SK-N-SH (cell line): ENCODE results near the gene SLBP. TPM values are rescaled to one million over a fixed set of nuclear protein-coding genes. Genes with fewer than 3 reads are reported as not detected.

Source experiments
- CTCF ChIA-PET: fragments of 300-600, 350-600 bp; formaldehyde crosslinking; extraction: SDS; loops from one replicate; lab custom pipeline; 2021; lab: Yijun Ruan, JAX
- POLR2A ChIA-PET: fragments of 350-600 bp; sonication (Branson Sonifier 250); formaldehyde crosslinking; extraction: SDS; loops from one replicate; lab custom pipeline; 2020; ENCODE audit warnings: antibody characterized with exemption, inconsistent platforms; lab: Yijun Ruan, JAX
- DNase-seq: peaks from one replicate; pipeline ENCODE4 v3.0.0; 2012
- H2AFZ ChIP-seq: fragments of 200-600 bp; sonication (generic); 2 replicates; pipeline ENCODE4 v1.8.1; 2016; ENCODE audit warnings: antibody characterized with exemption, mild to moderate bottlenecking, low read depth
- H3F3A ChIP-seq: fragments of 200-600 bp; sonication (generic); replicated peaks from 2 replicates; pipeline ENCODE3; 2016; ENCODE audit warnings: antibody characterized with exemption, mild to moderate bottlenecking; ENCODE audit not compliant: insufficient read depth
- H3K27ac ChIP-seq, 2 experiments: fragments of 200-500 bp in 1 of 2; fragments of 200-600 bp in 1 of 2; sonication (Bioruptor generic) in 1 of 2; sonication (generic), shearing (Covaris generic) in 1 of 2; 2 replicates each; pipeline versions ENCODE4 v1.5.1 to v1.6.1; 2014 to 2016; ENCODE audit warnings: low read depth in 2 of 2, inconsistent platforms in 1 of 2, low read length in 1 of 2, mild to moderate bottlenecking in 1 of 2, mixed read lengths in 1 of 2
- H3K27me3 ChIP-seq: fragments of 200-600 bp; sonication (generic), shearing (Covaris generic); 2 replicates; pipeline ENCODE4 v1.6.1; 2016; ENCODE audit warnings: mixed run types; ENCODE audit not compliant: insufficient read depth
- H3K36me3 ChIP-seq, 2 experiments: fragments of 200-500 bp in 1 of 2; fragments of 200-600 bp in 1 of 2; sonication (Bioruptor generic) in 1 of 2; sonication (generic) in 1 of 2; replicated peaks in 1 of 2; 2 replicates each; pipeline versions ENCODE3 to v1.5.1; 2014 to 2016; ENCODE audit warnings: low read length in 1 of 2, mild to moderate bottlenecking in 1 of 2; ENCODE audit not compliant: insufficient read depth in 2 of 2, control insufficient read depth in 1 of 2
- H3K4me1 ChIP-seq, 2 experiments: fragments of 200-500 bp in 1 of 2; fragments of 200-600 bp in 1 of 2; sonication (Bioruptor generic) in 1 of 2; sonication (generic), shearing (Covaris generic) in 1 of 2; 2 replicates each; pipeline versions ENCODE4 v1.5.1 to v1.6.1; 2014 to 2016; ENCODE audit warnings: low read depth in 1 of 2, low read length in 1 of 2, mixed run types in 1 of 2; ENCODE audit not compliant: insufficient read depth in 2 of 2, control insufficient read depth in 1 of 2
- H3K4me2 ChIP-seq: fragments of 200-600 bp; sonication (generic), shearing (Covaris generic); 2 replicates; pipeline ENCODE4 v1.6.1; 2017; ENCODE audit warnings: mixed run types
- H3K4me3 ChIP-seq, 2 experiments: fragments of 200-500 bp in 1 of 2; fragments of 200-600 bp in 1 of 2; sonication (Bioruptor generic) in 1 of 2; sonication (generic), shearing (Covaris generic) in 1 of 2; 2 replicates each; pipeline versions ENCODE4 v1.5.1 to v1.8.1; 2014 to 2016; ENCODE audit warnings: low read depth in 2 of 2, inconsistent platforms in 1 of 2, low read length in 1 of 2, mild to moderate bottlenecking in 1 of 2, mixed read lengths in 1 of 2, moderate library complexity in 1 of 2
- H3K79me2 ChIP-seq: fragments of 200-600 bp; sonication (generic); 2 replicates; pipeline ENCODE4 v1.8.1; 2017; ENCODE audit warnings: mild to moderate bottlenecking; ENCODE audit not compliant: insufficient read depth
- H3K9ac ChIP-seq: fragments of 200-600 bp; sonication (generic); 2 replicates; pipeline ENCODE4 v1.6.1; 2017; ENCODE audit warnings: mixed run types
- H3K9me2 ChIP-seq: fragments of 200-600 bp; sonication (generic); 2 replicates; pipeline ENCODE4 v1.6.1; 2017; ENCODE audit warnings: mixed run types
- H3K9me3 ChIP-seq: fragments of 200-600 bp; sonication (generic); 2 replicates; pipeline ENCODE4 v1.6.1; 2017; ENCODE audit warnings: mixed run types, mild to moderate bottlenecking, moderate library complexity
- H4K20me1 ChIP-seq: fragments of 200-600 bp; sonication (generic); 2 replicates; pipeline ENCODE4 v1.6.1; 2017; ENCODE audit warnings: mild to moderate bottlenecking, mixed run types; ENCODE audit not compliant: insufficient read depth
- CHD2 ChIP-seq: fragments of 150-350 bp; IDR thresholded peaks from 2 replicates; pipeline ENCODE4 v1.6.1; 2018; ENCODE audit warnings: low read length; ENCODE audit not compliant: partially characterized antibody
- ELF1 ChIP-seq: IDR thresholded peaks from 2 replicates; pipeline ENCODE4 v1.4.0; 2012
- EP300 ChIP-seq, 2 experiments: IDR thresholded peaks; 2 replicates each; pipeline versions ENCODE4 v1.4.0 to v1.6.1; 2012; ENCODE audit warnings: borderline replicate concordance in 1 of 2, low read depth in 1 of 2, low read length in 1 of 2
- EZH2phosphoT487 ChIP-seq: fragments of 200-600 bp; sonication (generic); IDR thresholded peaks from 2 replicates; pipeline ENCODE4 v1.6.1; 2017; ENCODE audit warnings: low read depth, mixed run types, mild to moderate bottlenecking, antibody characterized with exemption, moderate library complexity, borderline replicate concordance
- FOXJ3 ChIP-seq: sonication (generic); formaldehyde crosslinking; IDR thresholded peaks from 2 replicates; pipeline ENCODE4 v1.5.1; 2020; ENCODE audit warnings: mild to moderate bottlenecking, missing genetic modification reagents
- FOXM1 ChIP-seq: IDR thresholded peaks from 2 replicates; pipeline ENCODE4 v1.4.0; 2012; ENCODE audit warnings: low read depth, mild to moderate bottlenecking
- GABPA ChIP-seq: IDR thresholded peaks from 2 replicates; pipeline ENCODE4 v1.4.0; 2012; ENCODE audit warnings: low read depth, mild to moderate bottlenecking
- GATA2 ChIP-seq: sonication (generic); formaldehyde crosslinking; IDR thresholded peaks from 2 replicates; pipeline ENCODE4 v1.5.0; 2020; ENCODE audit warnings: mild to moderate bottlenecking, missing genetic modification reagents
- IRF3 ChIP-seq: fragments of 150-350 bp; IDR thresholded peaks from 2 replicates; pipeline ENCODE4 v1.6.1; 2016; ENCODE audit warnings: mild to moderate bottlenecking, low read depth, low read length
- MAX ChIP-seq: IDR thresholded peaks from 2 replicates; pipeline ENCODE4 v1.4.0; 2012; ENCODE audit warnings: low read depth
- MEF2A ChIP-seq: IDR thresholded peaks from 2 replicates; pipeline ENCODE4 v1.4.0; 2012; ENCODE audit warnings: low read depth, borderline replicate concordance
- TCF12 ChIP-seq: IDR thresholded peaks from 2 replicates; pipeline ENCODE4 v1.4.0; 2012
- USF2 ChIP-seq: fragments of 150-350 bp; IDR thresholded peaks from 2 replicates; pipeline ENCODE4 v1.6.1; 2017; ENCODE audit warnings: antibody characterized with exemption, low read length, low read depth, borderline replicate concordance
- ZBTB33 ChIP-seq: IDR thresholded peaks from 2 replicates; pipeline ENCODE4 v1.4.0; 2012; ENCODE audit warnings: low read depth, borderline replicate concordance
- WGBS: methylation state at CpG from one replicate; pipeline ENCODE4 v1.1.6; 2017; ENCODE audit warnings: low lambda C conversion rate; 5-methylcytosine and 5-hydroxymethylcytosine counted together
- polyA plus RNA-seq, 3 experiments: library from polyadenylated mRNA; depleted of rRNA; stranded (reverse); fragments of >200 nt; gene quantifications; 2 replicates each; pipeline ENCODE4 v1.2.3, GENCODE V29; 2012

Gene SLBP
- polyA plus RNA-seq, 1 of the 3 experiments (the other 2 are of a cell fraction), result 51.5 TPM

GRCh38 chr4:1721666-1722550, 9.8 kb upstream of the SLBP start:
- Histone ChIP-seq H3K27ac (peak overlapping the region; percentile 21 to 59; a peak in 1 of 4 replicates), H3K79me2 (peaks cover 88% of the 10 kb centered on the region), H3K9ac (peak overlapping the region; percentile 74), H3K9me3 (no peaks in the 10 kb centered on the region), H3F3A (peaks cover 5% of the 10 kb centered on the region), H3K36me3 (peaks cover 7 to 23% of the 10 kb centered on the region in 2 experiments), H3K9me2 (no peaks in the 10 kb centered on the region), H3K4me2 (peak overlapping the region; percentile 84), H4K20me1 (no peaks in the 10 kb centered on the region), H3K27me3 (no peaks in the 10 kb centered on the region), H2AFZ (no peak overlapping the region; the same call in 1 of the 2 replicates), H3K4me3 (peak overlapping the region; percentile 64 to 69), H3K4me1 (peaks cover 14 to 46% of the 10 kb centered on the region in 2 experiments; a peak in 3 of 4 replicates)
- no peak for TF ChIP-seq GATA2
- no peak for TF ChIP-seq MEF2A
- no peak for TF ChIP-seq ZBTB33
- no peak for TF ChIP-seq CHD2
- TF ChIP-seq TCF12, result no peak
- TF ChIP-seq GABPA, result no peak
- TF ChIP-seq IRF3, result no peak
- no peak for TF ChIP-seq EZH2phosphoT487
- TF ChIP-seq USF2, result no peak
- no peak for TF ChIP-seq EP300 (IDR thresholded peaks at IDR 0.05; ENCODE audit: borderline replicate concordance in 1 of 2, low read depth in 1 of 2, low read length in 1 of 2)
- no peak for TF ChIP-seq ELF1
- no peak for TF ChIP-seq FOXJ3 (CRISPR knock-in tag)
- no peak for TF ChIP-seq FOXM1
- no peak for TF ChIP-seq MAX
- 5% methylated on average over 23 of the region's 61 CpGs for WGBS
- ChIA-PET CTCF (interaction anchor here (0.6 to 15.1 kb wide), 5 partner anchors 14 to 166 kb away, joined by 3 to 232 read pairs (median 3); no protein-coding TSS in a partner anchor), POLR2A (interaction anchor here (0.7 to 1.8 kb wide), 4 partner anchors 10 to 364 kb away, joined by 3 to 16 read pairs (median 6); partner anchors contain the start of gene SLBP)
- peak; percentile 34 for DNase-seq
